LNCAP (cell line): ENCODE results near the gene ITK.

Source experiments
- TF ChIP-seq, protein P1 (sequence below): fragments of 450-650 bp; IDR thresholded peaks from 2 replicates; pipeline ENCODE4 v1.5.1; 2017; ENCODE audit warnings: mild to moderate bottlenecking

ITK gene

DNA sequence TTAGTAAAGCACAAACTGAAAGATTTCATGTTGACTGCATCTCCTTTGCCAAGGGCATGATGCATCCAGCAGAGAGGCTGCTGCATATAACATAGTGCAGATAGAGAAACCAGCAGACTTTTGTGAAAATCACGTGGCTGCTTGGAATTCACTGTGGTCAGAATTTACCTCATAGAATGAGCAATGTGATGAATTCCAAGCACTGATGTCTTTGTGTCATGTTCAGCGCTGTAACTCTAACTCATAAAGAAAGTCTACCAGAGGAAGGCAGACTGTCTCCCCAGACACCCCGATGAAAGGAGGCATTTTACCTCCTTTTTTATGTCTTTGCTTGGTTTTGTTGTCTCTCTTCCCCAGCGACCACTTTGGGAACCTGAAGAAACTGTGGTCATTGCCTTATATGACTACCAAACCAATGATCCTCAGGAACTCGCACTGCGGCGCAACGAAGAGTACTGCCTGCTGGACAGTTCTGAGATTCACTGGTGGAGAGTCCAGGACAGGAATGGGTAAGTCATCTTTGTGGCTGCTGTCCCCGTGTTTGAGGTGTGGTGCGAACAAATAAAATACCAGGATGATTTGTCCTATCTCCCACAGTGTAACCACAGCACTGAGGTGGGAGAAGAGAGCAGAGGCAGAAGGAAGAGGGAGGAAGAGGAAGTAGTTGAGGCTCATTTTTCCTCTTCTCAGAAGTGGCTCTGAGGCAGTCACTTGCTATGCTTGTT is 42.0 kb downstream of the ITK start:
- TF ChIP-seq, protein P1, sequence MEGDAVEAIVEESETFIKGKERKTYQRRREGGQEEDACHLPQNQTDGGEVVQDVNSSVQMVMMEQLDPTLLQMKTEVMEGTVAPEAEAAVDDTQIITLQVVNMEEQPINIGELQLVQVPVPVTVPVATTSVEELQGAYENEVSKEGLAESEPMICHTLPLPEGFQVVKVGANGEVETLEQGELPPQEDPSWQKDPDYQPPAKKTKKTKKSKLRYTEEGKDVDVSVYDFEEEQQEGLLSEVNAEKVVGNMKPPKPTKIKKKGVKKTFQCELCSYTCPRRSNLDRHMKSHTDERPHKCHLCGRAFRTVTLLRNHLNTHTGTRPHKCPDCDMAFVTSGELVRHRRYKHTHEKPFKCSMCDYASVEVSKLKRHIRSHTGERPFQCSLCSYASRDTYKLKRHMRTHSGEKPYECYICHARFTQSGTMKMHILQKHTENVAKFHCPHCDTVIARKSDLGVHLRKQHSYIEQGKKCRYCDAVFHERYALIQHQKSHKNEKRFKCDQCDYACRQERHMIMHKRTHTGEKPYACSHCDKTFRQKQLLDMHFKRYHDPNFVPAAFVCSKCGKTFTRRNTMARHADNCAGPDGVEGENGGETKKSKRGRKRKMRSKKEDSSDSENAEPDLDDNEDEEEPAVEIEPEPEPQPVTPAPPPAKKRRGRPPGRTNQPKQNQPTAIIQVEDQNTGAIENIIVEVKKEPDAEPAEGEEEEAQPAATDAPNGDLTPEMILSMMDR = no peak

DNA sequence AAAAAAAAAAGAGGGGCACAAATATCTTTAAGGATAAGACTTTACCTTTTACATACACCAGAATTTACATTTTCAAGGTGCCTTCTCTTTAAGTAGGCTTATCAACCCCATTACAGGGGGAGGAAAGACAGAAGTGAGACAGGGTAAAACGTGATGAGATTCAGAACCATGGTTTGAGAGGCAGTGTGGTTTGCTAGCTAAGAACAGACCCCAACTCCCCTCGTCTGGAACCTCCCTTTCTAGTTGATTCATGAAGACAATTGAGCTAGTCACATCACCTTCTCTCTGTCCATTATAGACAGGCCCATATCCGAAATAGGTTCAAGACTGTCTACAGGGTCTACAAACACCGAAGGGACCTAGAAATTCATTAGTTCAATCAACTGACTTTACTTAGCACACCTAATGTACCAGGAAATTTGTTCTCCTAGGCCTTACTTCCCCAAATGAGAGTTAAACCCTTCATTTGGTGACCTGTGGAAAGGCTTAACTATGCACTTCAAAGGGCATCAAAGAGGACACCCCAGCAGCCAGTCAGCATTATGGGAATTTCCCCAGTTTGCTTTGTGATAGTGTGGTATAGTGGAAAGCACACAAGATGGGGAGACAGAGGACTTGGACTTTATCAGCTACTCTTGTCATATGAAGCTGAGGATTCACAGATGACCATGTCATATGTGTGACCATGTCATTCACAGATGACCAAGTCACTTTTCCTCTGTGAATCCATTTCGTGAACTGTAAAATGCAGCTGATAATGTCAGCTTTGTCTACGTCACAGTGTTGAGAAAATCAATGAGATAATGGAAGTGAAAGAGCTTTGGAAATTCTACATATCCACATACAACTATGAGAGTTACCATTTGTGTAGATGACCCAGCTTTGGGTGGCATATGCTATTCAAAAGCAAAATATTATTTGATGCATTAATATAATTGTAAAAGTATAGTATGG is 45.1 kb downstream of the ITK start:
- TF ChIP-seq, protein P1 = no peak

DNA sequence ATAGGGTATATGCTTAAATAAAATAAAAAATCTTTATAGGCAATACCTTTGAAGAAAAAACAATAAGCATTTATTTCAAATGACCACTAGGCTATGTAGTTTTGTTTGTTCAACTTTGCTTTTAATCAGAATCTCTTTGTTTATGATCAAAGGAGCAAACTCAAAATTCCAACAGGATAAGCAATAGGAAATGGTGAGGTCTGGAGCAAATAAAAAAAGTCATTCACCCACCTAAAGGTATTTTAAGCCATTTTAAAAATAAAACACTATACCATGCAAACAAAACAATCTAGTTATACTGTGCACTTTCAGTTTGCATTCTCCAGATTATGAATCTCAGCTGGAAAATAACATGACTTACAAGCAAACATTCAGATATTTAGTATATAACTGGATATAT is 50.0 kb downstream of the ITK start:
- TF ChIP-seq, protein P1 = no peak

DNA sequence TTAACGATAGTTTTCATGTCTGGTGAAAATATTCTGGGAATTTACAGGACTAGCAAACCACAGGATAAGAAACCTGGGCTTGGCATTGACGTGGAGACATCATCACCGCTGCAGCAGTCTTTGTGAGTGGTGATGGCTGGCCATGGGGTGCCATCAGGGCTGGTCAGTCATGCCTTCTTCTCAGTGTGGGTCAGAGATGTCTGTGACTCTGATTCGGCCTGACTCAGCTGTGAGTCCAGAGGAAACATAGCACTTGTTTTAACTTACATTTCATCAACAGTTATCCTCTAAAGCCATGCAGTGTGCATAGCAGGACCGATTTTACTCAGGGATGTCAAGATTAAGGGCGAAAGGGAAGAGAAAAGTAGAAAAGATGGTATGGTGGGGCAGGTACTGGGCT is 52.1 kb downstream of the ITK start:
- TF ChIP-seq, protein P1 = no peak

GRCh38 chr5:157233515-157233914 is 52.9 kb downstream of the ITK start:
- TF ChIP-seq, protein P1 = no peak

GRCh38 chr5:157236423-157236822 is 55.8 kb downstream of the ITK start:
- TF ChIP-seq, protein P1 = no peak

- TF ChIP-seq, protein P1 = no peak
Observed at GRCh38 chr5:157241483-157241882, 60.8 kb downstream of the ITK start.
